ENCODE data around the gene SNX13.
A peak's percentile ranks its signal among the peaks of the same experiment; 100 is the strongest.

The SNX13 gene

GRCh38 chr7:17806631-17807030, 133.7 kb downstream of the SNX13 start:
- no peaks in the 10 kb centered on the region for H3K36me3 ChIP-seq (ENCODE audit: control insufficient read depth, insufficient read depth, low read length)
- H4K8ac ChIP-seq (ENCODE audit: low read depth, low read length) = no peak overlapping the region
- H2BK15ac ChIP-seq (replicated peaks; ENCODE audit: low read depth) = no peak overlapping the region
- no CpG with 5 or more reads among the region's 14 CpGs for WGBS (ENCODE audit: extremely low coverage, insufficient coverage, low lambda C conversion rate)
- no peak overlapping the region for H2AK5ac ChIP-seq (ENCODE audit: low read length)
- no peaks in the 10 kb centered on the region for H3K4me1 ChIP-seq (ENCODE audit: control insufficient read depth, low read depth, low read length)
- no peak overlapping the region for H3K56ac ChIP-seq (ENCODE audit: low read length)
- no peak overlapping the region for H3K18ac ChIP-seq (ENCODE audit: low read length)
- H3K4me3 ChIP-seq (ENCODE audit: low read length) = no peak overlapping the region
- no peaks in the 10 kb centered on the region for H3K79me2 ChIP-seq (ENCODE audit: control insufficient read depth, insufficient read depth, low read length)
- H4K5ac ChIP-seq (ENCODE audit: low read length) = no peak overlapping the region
- H2BK5ac ChIP-seq (ENCODE audit: low read length) = no peak overlapping the region
- no peak overlapping the region for H3K4me2 ChIP-seq (ENCODE audit: low read length)
- DNase-seq = no peak
- no peak overlapping the region for H3K27ac ChIP-seq (ENCODE audit: low read depth, low read length)
- no peaks in the 10 kb centered on the region for H3K79me1 ChIP-seq (ENCODE audit: low read length)
- H3K9ac ChIP-seq (ENCODE audit: low read length) = no peak overlapping the region
- H3K23ac ChIP-seq (ENCODE audit: low read length) = no peak overlapping the region
- H3K4ac ChIP-seq (ENCODE audit: low read depth, low read length) = no peak overlapping the region
- H2BK120ac ChIP-seq (ENCODE audit: low read depth, low read length) = no peak overlapping the region
- H3K27me3 ChIP-seq (ENCODE audit: insufficient read depth, low read length, poor library complexity) = no peaks in the 10 kb centered on the region

GRCh38 chr7:17802056-17802455, 138.2 kb downstream of the SNX13 start:
- no peaks in the 10 kb centered on the region for H3K36me3 ChIP-seq (ENCODE audit: control insufficient read depth, insufficient read depth, low read length)
- H3K4me1 ChIP-seq (ENCODE audit: control insufficient read depth, low read depth, low read length) = no peaks in the 10 kb centered on the region
- H2BK120ac ChIP-seq (ENCODE audit: low read depth, low read length) = no peak overlapping the region
- no peak overlapping the region for H3K56ac ChIP-seq (ENCODE audit: low read length)
- WGBS (ENCODE audit: extremely low coverage, insufficient coverage, low lambda C conversion rate) = no CpG with 5 or more reads among the region's 2 CpGs
- no peak overlapping the region for H3K9ac ChIP-seq (ENCODE audit: low read length)
- H2BK15ac ChIP-seq (replicated peaks; ENCODE audit: low read depth) = no peak overlapping the region
- H3K23ac ChIP-seq (ENCODE audit: low read length) = no peak overlapping the region
- H3K18ac ChIP-seq (ENCODE audit: low read length) = no peak overlapping the region
- no peak overlapping the region for H4K8ac ChIP-seq (ENCODE audit: low read depth, low read length)
- H3K4ac ChIP-seq (ENCODE audit: low read depth, low read length) = no peak overlapping the region
- H3K27me3 ChIP-seq (ENCODE audit: insufficient read depth, low read length, poor library complexity) = no peaks in the 10 kb centered on the region
- no peak overlapping the region for H3K4me3 ChIP-seq (ENCODE audit: low read length)
- H2AK5ac ChIP-seq (ENCODE audit: low read length) = no peak overlapping the region
- no peaks in the 10 kb centered on the region for H3K79me2 ChIP-seq (ENCODE audit: control insufficient read depth, insufficient read depth, low read length)
- H2BK5ac ChIP-seq (ENCODE audit: low read length) = no peak overlapping the region
- no peak overlapping the region for H3K4me2 ChIP-seq (ENCODE audit: low read length)
- no peak for DNase-seq
- no peaks in the 10 kb centered on the region for H3K79me1 ChIP-seq (ENCODE audit: low read length)
- H4K5ac ChIP-seq (ENCODE audit: low read length) = no peak overlapping the region
- no peak overlapping the region for H3K27ac ChIP-seq (ENCODE audit: low read depth, low read length)

- Histone ChIP-seq H3K27me3 (ENCODE audit: insufficient read depth, low read length, poor library complexity) (no peaks in the 10 kb centered on the region), H2BK15ac (replicated peaks; ENCODE audit: low read depth) (no peak overlapping the region), H3K36me3 (ENCODE audit: control insufficient read depth, insufficient read depth, low read length) (no peaks in the 10 kb centered on the region), H3K9ac (ENCODE audit: low read length) (no peak overlapping the region), H3K4ac (ENCODE audit: low read depth, low read length) (no peak overlapping the region), H3K4me1 (ENCODE audit: control insufficient read depth, low read depth, low read length) (no peaks in the 10 kb centered on the region), H3K79me2 (ENCODE audit: control insufficient read depth, insufficient read depth, low read length) (no peaks in the 10 kb centered on the region), H3K4me2 (ENCODE audit: low read length) (no peak overlapping the region), H2BK120ac (ENCODE audit: low read depth, low read length) (no peak overlapping the region), H3K18ac (ENCODE audit: low read length) (no peak overlapping the region), H4K8ac (ENCODE audit: low read depth, low read length) (no peak overlapping the region), H3K27ac (ENCODE audit: low read depth, low read length) (no peak overlapping the region), H2AK5ac (ENCODE audit: low read length) (no peak overlapping the region), H3K79me1 (ENCODE audit: low read length) (no peaks in the 10 kb centered on the region), H3K56ac (ENCODE audit: low read length) (no peak overlapping the region), H2BK5ac (ENCODE audit: low read length) (no peak overlapping the region), H3K23ac (ENCODE audit: low read length) (no peak overlapping the region), H3K4me3 (ENCODE audit: low read length) (no peak overlapping the region), H4K5ac (ENCODE audit: low read length) (no peak overlapping the region)
- no CpG with 5 or more reads among the region's 1 CpG for WGBS (ENCODE audit: extremely low coverage, insufficient coverage, low lambda C conversion rate)
- DNase-seq = no peak
Measured at GRCh38 chr7:17792075-17792936, 148.0 kb downstream of the SNX13 start.

- H3K56ac ChIP-seq (ENCODE audit: low read length) = no peak overlapping the region
- H3K79me2 ChIP-seq (ENCODE audit: control insufficient read depth, insufficient read depth, low read length) = no peaks in the 10 kb centered on the region
- H3K9ac ChIP-seq (ENCODE audit: low read length) = no peak overlapping the region
- no peak overlapping the region for H2BK120ac ChIP-seq (ENCODE audit: low read depth, low read length)
- H3K23ac ChIP-seq (ENCODE audit: low read length) = no peak overlapping the region
- no peak overlapping the region for H3K4me3 ChIP-seq (ENCODE audit: low read length)
- H3K79me1 ChIP-seq (ENCODE audit: low read length) = no peaks in the 10 kb centered on the region
- H2BK15ac ChIP-seq (replicated peaks; ENCODE audit: low read depth) = no peak overlapping the region
- no peak overlapping the region for H4K8ac ChIP-seq (ENCODE audit: low read depth, low read length)
- H3K27me3 ChIP-seq (ENCODE audit: insufficient read depth, low read length, poor library complexity) = no peaks in the 10 kb centered on the region
- no peak overlapping the region for H3K27ac ChIP-seq (ENCODE audit: low read depth, low read length)
- H2BK5ac ChIP-seq (ENCODE audit: low read length) = no peak overlapping the region
- no peaks in the 10 kb centered on the region for H3K4me1 ChIP-seq (ENCODE audit: control insufficient read depth, low read depth, low read length)
- H2AK5ac ChIP-seq (ENCODE audit: low read length) = no peak overlapping the region
- no peak overlapping the region for H3K4ac ChIP-seq (ENCODE audit: low read depth, low read length)
- no peak overlapping the region for H3K4me2 ChIP-seq (ENCODE audit: low read length)
- no peaks in the 10 kb centered on the region for H3K36me3 ChIP-seq (ENCODE audit: control insufficient read depth, insufficient read depth, low read length)
- H3K18ac ChIP-seq (ENCODE audit: low read length) = no peak overlapping the region
- no peak overlapping the region for H4K5ac ChIP-seq (ENCODE audit: low read length)
- peak; percentile 11 for DNase-seq
- WGBS (ENCODE audit: extremely low coverage, insufficient coverage, low lambda C conversion rate) = no CpG with 5 or more reads among the region's 1 CpG
Measured at GRCh38 chr7:17787257-17787656, 153.0 kb downstream of the SNX13 start.

GRCh38 chr7:17786314-17786852, 153.9 kb downstream of the SNX13 start:
- Histone ChIP-seq H3K27ac (ENCODE audit: low read depth, low read length) (no peak overlapping the region), H4K8ac (ENCODE audit: low read depth, low read length) (no peak overlapping the region), H2BK15ac (replicated peaks; ENCODE audit: low read depth) (no peak overlapping the region), H3K4ac (ENCODE audit: low read depth, low read length) (no peak overlapping the region), H3K27me3 (ENCODE audit: insufficient read depth, low read length, poor library complexity) (no peaks in the 10 kb centered on the region), H3K9ac (ENCODE audit: low read length) (no peak overlapping the region), H3K56ac (ENCODE audit: low read length) (no peak overlapping the region), H3K4me2 (ENCODE audit: low read length) (no peak overlapping the region), H2BK5ac (ENCODE audit: low read length) (no peak overlapping the region), H3K36me3 (ENCODE audit: control insufficient read depth, insufficient read depth, low read length) (no peaks in the 10 kb centered on the region), H2AK5ac (ENCODE audit: low read length) (no peak overlapping the region), H3K79me2 (ENCODE audit: control insufficient read depth, insufficient read depth, low read length) (no peaks in the 10 kb centered on the region), H3K23ac (ENCODE audit: low read length) (no peak overlapping the region), H3K4me1 (ENCODE audit: control insufficient read depth, low read depth, low read length) (no peaks in the 10 kb centered on the region), H4K5ac (ENCODE audit: low read length) (no peak overlapping the region), H3K79me1 (ENCODE audit: low read length) (no peaks in the 10 kb centered on the region), H2BK120ac (ENCODE audit: low read depth, low read length) (no peak overlapping the region), H3K4me3 (ENCODE audit: low read length) (no peak overlapping the region), H3K18ac (ENCODE audit: low read length) (no peak overlapping the region)
- DNase-seq = no peak
- WGBS (ENCODE audit: extremely low coverage, insufficient coverage, low lambda C conversion rate) = no CpG with 5 or more reads among the region's 6 CpGs

- no peak overlapping the region for H3K4ac ChIP-seq (ENCODE audit: low read depth, low read length)
- H4K5ac ChIP-seq (ENCODE audit: low read length) = no peak overlapping the region
- no peak overlapping the region for H2BK5ac ChIP-seq (ENCODE audit: low read length)
- no peak overlapping the region for H2BK15ac ChIP-seq (replicated peaks; ENCODE audit: low read depth)
- no peaks in the 10 kb centered on the region for H3K27me3 ChIP-seq (ENCODE audit: insufficient read depth, low read length, poor library complexity)
- H3K56ac ChIP-seq (ENCODE audit: low read length) = no peak overlapping the region
- H3K36me3 ChIP-seq (ENCODE audit: control insufficient read depth, insufficient read depth, low read length) = no peaks in the 10 kb centered on the region
- H3K23ac ChIP-seq (ENCODE audit: low read length) = no peak overlapping the region
- no peaks in the 10 kb centered on the region for H3K79me2 ChIP-seq (ENCODE audit: control insufficient read depth, insufficient read depth, low read length)
- H4K8ac ChIP-seq (ENCODE audit: low read depth, low read length) = no peak overlapping the region
- no peak overlapping the region for H3K27ac ChIP-seq (ENCODE audit: low read depth, low read length)
- no peak overlapping the region for H3K4me2 ChIP-seq (ENCODE audit: low read length)
- no peak overlapping the region for H2AK5ac ChIP-seq (ENCODE audit: low read length)
- H3K18ac ChIP-seq (ENCODE audit: low read length) = no peak overlapping the region
- H3K4me3 ChIP-seq (ENCODE audit: low read length) = no peak overlapping the region
- no peak overlapping the region for H3K9ac ChIP-seq (ENCODE audit: low read length)
- no peaks in the 10 kb centered on the region for H3K79me1 ChIP-seq (ENCODE audit: low read length)
- DNase-seq = no peak
- H3K4me1 ChIP-seq (ENCODE audit: control insufficient read depth, low read depth, low read length) = no peaks in the 10 kb centered on the region
- no peak overlapping the region for H2BK120ac ChIP-seq (ENCODE audit: low read depth, low read length)
Measured at GRCh38 chr7:17782216-17782549, 158.1 kb downstream of the SNX13 start.
